Spleen (tissue), 11 donors: ENCODE results near the gene GTPBP1. TPM values are rescaled to one million over a fixed set of nuclear protein-coding genes. Genes with fewer than 3 reads are reported as not detected.
A peak's percentile ranks its signal among the peaks of the same experiment; 100 is the strongest.

ENCODE experiments used
- DNase-seq: peaks from one replicate; pipeline ENCODE4 v3.0.0-alpha.2; 2020
- H3K27ac ChIP-seq, 8 donors: fragments of 200-600 bp; sonication (generic) in 7 of 8; 1 replicate in 4 of 8; 2 replicates in 4 of 8; pipeline versions ENCODE4 v1.5.0 to v1.8.0; 2016 to 2021; ENCODE audit warnings: inconsistent platforms in 4 of 8, mild to moderate bottlenecking in 4 of 8, moderate library complexity in 1 of 8
- H3K27me3 ChIP-seq, 7 donors: fragments of 200-600 bp; sonication (generic) in 6 of 7; replicated peaks in 1 of 7; 1 replicate in 4 of 7; 2 replicates in 3 of 7; pipeline versions ENCODE4 v1.5.0 to v1.8.0; 2016 to 2021; ENCODE audit warnings: inconsistent platforms in 3 of 7, mild to moderate bottlenecking in 1 of 7
- H3K36me3 ChIP-seq, 6 donors: fragments of 200-600 bp; sonication (generic) in 5 of 6; 1 replicate in 4 of 6; 2 replicates in 2 of 6; pipeline versions ENCODE4 v1.5.0 to v1.8.0; 2016 to 2021; ENCODE audit warnings: inconsistent platforms in 2 of 6
- H3K4me1 ChIP-seq, 6 donors: fragments of 200-600 bp; sonication (generic) in 5 of 6; 1 replicate in 3 of 6; 2 replicates in 3 of 6; pipeline versions ENCODE4 v1.5.0 to v1.8.0; 2016 to 2021; ENCODE audit warnings: inconsistent platforms in 3 of 6
- H3K4me3 ChIP-seq, 8 donors: fragments of 200-600 bp; sonication (generic) in 7 of 8; 1 replicate in 4 of 8; 2 replicates in 4 of 8; pipeline versions ENCODE4 v1.5.0 to v1.8.0; 2016 to 2021; ENCODE audit warnings: inconsistent platforms in 4 of 8, mild to moderate bottlenecking in 4 of 8, moderate library complexity in 2 of 8
- H3K9me3 ChIP-seq, 8 donors: fragments of 200-600 bp; sonication (generic) in 7 of 8; 1 replicate in 4 of 8; 2 replicates in 4 of 8; pipeline versions ENCODE4 v1.5.0 to v1.8.0; 2016 to 2021; ENCODE audit warnings: inconsistent platforms in 4 of 8
- CTCF ChIP-seq, 11 experiments: fragments of 200-600 bp in 7 of 11; fragments of 450-650 bp in 4 of 11; sonication (generic) in 4 of 11; IDR thresholded peaks in 8 of 11; conservative IDR thresholded peaks in 3 of 11; 1 replicate in 7 of 11; 2 replicates in 4 of 11; pipeline versions ENCODE4 v1.4.0 to v1.8.0; 2016 to 2021; ENCODE audit warnings: antibody characterized with exemption in 11 of 11, inconsistent platforms in 4 of 11, mild to moderate bottlenecking in 1 of 11
- POLR2A ChIP-seq, 3 donors: fragments of 450-650 bp; IDR thresholded peaks; one replicate each; pipeline ENCODE4 v1.5.1; 2017; ENCODE audit warnings: antibody characterized with exemption in 3 of 3, mild to moderate bottlenecking in 1 of 3
- POLR2AphosphoS5 ChIP-seq, 3 donors: sonication (generic); formaldehyde crosslinking; IDR thresholded peaks; one replicate each; pipeline ENCODE4 v1.5.1; 2017; ENCODE audit warnings: antibody characterized with exemption in 3 of 3
- WGBS, 5 donors: extraction: QIAGEN DNeasy Blood & Tissue Kit in 3 of 5; methylation state at CpG; one replicate each; pipeline versions ENCODE4 v1.1.5 to v1.1.7; 2013 to 2018; 5-methylcytosine and 5-hydroxymethylcytosine counted together
- intact Hi-C: fragments of 100-400 bp; cut with DNase I; formaldehyde crosslinking; loops from one replicate; pipeline ENCODE4 v1.15.0; 2023; ENCODE audit warnings: low total_unique reads
- polyA plus RNA-seq, 3 donors: library from polyadenylated mRNA; stranded (reverse); fragments of 200-250 nt; gene quantifications; one replicate each; pipeline ENCODE4 v1.2.1, GENCODE V29; 2013
- total RNA-seq, 7 donors: library from RNA; depleted of rRNA in 3 of 7; stranded (reverse); fragments of >200 nt in 3 of 7; fragmentation: NEBNext Ultra II Directional in 4 of 7; extraction: Animal tissue kit (Norgen Biotek cat#: 25700) in 4 of 7; gene quantifications; one replicate each; pipeline versions ENCODE4 v1.1.0 to v1.2.1, GENCODE V29; 2016 to 2021
- donor health status: healthy with polysubstance abuse.
- donor health status: DM: no; HTN: no; CAD: no; lungs with moderate emphysema.
- donor health status: DM: no; HTN: no; CAD: no.
- donor health status: Bipolar disorder and iron deficiency.
- donor health status: healthy.
- donor health status: DM: no; HTN: no; CAD: no.
- donor health status: DM: yes; HTN: yes; CAD: no.

Gene GTPBP1
- total and polyA plus RNA-seq, 10 donors: 9.7 to 134 (median 91.3) TPM

DNA sequence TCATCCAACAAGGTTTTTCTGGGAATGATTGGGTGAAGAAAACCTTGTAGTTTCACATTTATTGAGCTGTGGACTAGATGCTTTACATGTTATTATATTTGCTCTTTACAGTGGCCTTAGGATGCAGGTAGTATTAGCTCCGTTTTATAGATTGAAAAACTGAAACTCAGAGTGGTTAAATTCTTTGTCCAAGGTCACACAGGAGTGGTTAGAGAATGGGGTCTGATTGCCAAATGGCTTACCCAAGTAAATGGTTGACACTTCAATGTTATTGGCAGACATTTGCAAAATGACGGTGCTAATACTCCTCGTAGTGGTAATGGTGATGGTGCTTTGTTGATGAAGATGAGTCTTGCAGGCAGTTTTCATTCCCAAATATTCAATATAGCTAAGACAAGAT, 2.2 kb downstream of the GTPBP1 start:
- peaks cover 0 to 46% (median 6%) of the 10 kb centered on the region in 6 donors for H3K36me3 ChIP-seq
- H3K27me3 ChIP-seq: no peaks in the 10 kb centered on the region
- H3K9me3 ChIP-seq: no peaks in the 10 kb centered on the region
- peak overlapping the region in 7 of 8 donors; percentile 37 to 99 (median 97) for H3K27ac ChIP-seq
- intact Hi-C loops: no loop called here
- no peak for DNase-seq
- 76 to 87% (median 83%) methylated on average over 3 of the region's 3 CpGs for WGBS, 5 donors
- H3K4me1 ChIP-seq: peaks cover 39 to 74% (median 68%) of the 10 kb centered on the region in 6 donors
- H3K4me3 ChIP-seq: peak overlapping the region in 3 of 8 donors; percentile 77 to 94 (median 86)
- TF ChIP-seq CTCF (IDR thresholded peaks at IDR 0.05 in 8 of 11, conservative IDR thresholded peaks at IDR 0.05 in 3 of 11) (no peak), POLR2AphosphoS5 (IDR thresholded peaks at IDR 0.05) (no peak), POLR2A (IDR thresholded peaks at IDR 0.05) (no peak)

DNA sequence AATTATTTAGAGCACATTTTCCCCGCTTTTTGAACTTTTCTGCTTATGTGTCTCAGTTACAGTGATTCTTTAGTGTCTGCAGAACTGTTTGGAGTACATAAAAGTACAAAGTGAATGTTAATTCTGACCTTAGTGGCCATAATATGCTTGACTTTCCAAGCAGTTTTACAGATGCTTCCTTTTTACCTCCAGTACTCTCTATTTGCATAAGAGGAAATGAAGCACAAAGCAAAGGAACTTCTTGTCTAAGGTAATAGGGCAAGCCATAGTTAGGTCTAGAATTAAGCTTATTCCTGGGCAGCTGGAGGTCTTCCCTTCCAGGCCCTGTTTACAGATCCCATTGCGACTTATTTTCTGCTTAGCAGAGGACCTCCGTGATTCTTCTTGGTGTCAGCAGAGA, 3.6 kb downstream of the GTPBP1 start:
- Histone ChIP-seq H3K4me1 (peaks cover 46 to 87% (median 81%) of the 10 kb centered on the region in 6 donors), H3K36me3 (peaks cover 0 to 50% (median 6%) of the 10 kb centered on the region in 6 donors), H3K9me3 (no peaks in the 10 kb centered on the region), H3K27me3 (no peaks in the 10 kb centered on the region), H3K27ac (peak overlapping the region; percentile 30 to 99 (median 71)), H3K4me3 (peak overlapping the region in 2 of 8 donors; percentile 6 to 94)
- TF ChIP-seq POLR2A (IDR thresholded peaks at IDR 0.05) (no peak), POLR2AphosphoS5 (IDR thresholded peaks at IDR 0.05) (no peak), CTCF (IDR thresholded peaks at IDR 0.05 in 8 of 11, conservative IDR thresholded peaks at IDR 0.05 in 3 of 11) (no peak)
- DNase-seq: no peak
- WGBS, 5 donors: 83 to 87% (median 85%) methylated on average over 3 of the region's 3 CpGs
- intact Hi-C loops: no loop called here

- Histone ChIP-seq H3K27me3 (no peaks in the 10 kb centered on the region), H3K4me3 (no peak overlapping the region), H3K9me3 (no peaks in the 10 kb centered on the region), H3K36me3 (peaks cover 0 to 55% (median 8%) of the 10 kb centered on the region in 6 donors), H3K27ac (peak overlapping the region in 5 of 8 donors; percentile 3 to 99 (median 99)), H3K4me1 (peaks cover 49 to 88% (median 82%) of the 10 kb centered on the region in 6 donors)
- TF ChIP-seq POLR2A (IDR thresholded peaks at IDR 0.05): no peak
- no peak for TF ChIP-seq POLR2AphosphoS5 (IDR thresholded peaks at IDR 0.05)
- TF ChIP-seq CTCF (IDR thresholded peaks at IDR 0.05 in 8 of 11, conservative IDR thresholded peaks at IDR 0.05 in 3 of 11): no peak
- 79 to 93% (median 87%) methylated on average over 3 of the region's 3 CpGs for WGBS, 5 donors
- no peak for DNase-seq
- intact Hi-C loops: no loop called here
These were observed 4.6 kb downstream of the GTPBP1 start for GRCh38 chr22:38710351-38710750.

DNA sequence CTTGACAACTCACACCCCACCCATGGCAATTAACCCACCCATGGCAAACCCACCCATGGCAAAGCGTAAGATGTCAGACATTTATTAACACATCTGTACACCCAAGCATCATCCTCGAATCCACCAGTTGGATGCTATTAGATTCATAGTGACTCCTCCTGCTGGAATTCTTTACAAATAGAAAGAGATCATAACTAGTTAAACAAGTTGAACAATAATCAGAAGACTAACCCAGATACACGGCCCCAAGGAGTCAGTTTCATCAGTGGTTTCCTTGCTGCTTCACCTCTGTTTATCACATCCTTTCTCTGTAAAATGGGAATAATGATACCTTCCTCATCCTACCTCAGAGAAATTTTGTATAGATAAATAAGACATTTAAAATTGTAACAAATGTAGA, 5.1 kb downstream of the GTPBP1 start:
- no peak for TF ChIP-seq CTCF (IDR thresholded peaks at IDR 0.05 in 8 of 11, conservative IDR thresholded peaks at IDR 0.05 in 3 of 11)
- no peak for TF ChIP-seq POLR2AphosphoS5 (IDR thresholded peaks at IDR 0.05)
- no peak for TF ChIP-seq POLR2A (IDR thresholded peaks at IDR 0.05)
- H3K9me3 ChIP-seq: no peaks in the 10 kb centered on the region
- intact Hi-C loops: no loop called here
- H3K36me3 ChIP-seq: peaks cover 0 to 60% (median 12%) of the 10 kb centered on the region in 6 donors
- peaks cover 52 to 93% (median 86%) of the 10 kb centered on the region in 6 donors for H3K4me1 ChIP-seq
- H3K4me3 ChIP-seq: no peak overlapping the region
- 83 to 90% (median 88%) methylated on average over 3 of the region's 3 CpGs for WGBS, 5 donors
- H3K27me3 ChIP-seq: no peaks in the 10 kb centered on the region
- DNase-seq: no peak
- H3K27ac ChIP-seq: no peak overlapping the region
